ENCODE data around the gene CHIC2.
A peak's percentile ranks its signal among the peaks of the same experiment; 100 is the strongest.

The CHIC2 gene

GRCh38 chr4:54098375-54098774 lies 34.0 kb upstream of the CHIC2 start:
- Histone ChIP-seq H3K27ac (ENCODE audit: extremely low read depth, low read depth, low read length) (no peak overlapping the region), H3K4me3 (ENCODE audit: low read depth, low read length) (no peak overlapping the region), H3K36me3 (ENCODE audit: control insufficient read depth in 2 of 2, insufficient read depth in 1 of 2, low read length in 2 of 2) (no peaks in the 10 kb centered on the region), H3K9me3 (ENCODE audit: control insufficient read depth, insufficient read depth, low read depth, low read length) (no peaks in the 10 kb centered on the region), H3K4me1 (ENCODE audit: control insufficient read depth, insufficient read depth, low read length) (no peaks in the 10 kb centered on the region)
- no peak for TF ChIP-seq ZNF561 (tag by site-specific recombination; IDR thresholded peaks at IDR 0.05; ENCODE audit: borderline replicate concordance)
- TF ChIP-seq ZNF155 (tag by site-specific recombination; IDR thresholded peaks at IDR 0.05): no peak
- no peak for TF ChIP-seq ZFP3 (tag by site-specific recombination; IDR thresholded peaks at IDR 0.05; ENCODE audit: low read depth)
- TF ChIP-seq FEZF1 (tag by site-specific recombination; IDR thresholded peaks at IDR 0.05): 0 out of 2 replicates have a peak, but pooled peaks have one; percentile 6
- TF ChIP-seq KLF9 (tag by site-specific recombination; IDR thresholded peaks at IDR 0.05; ENCODE audit: low read depth): no peak
- no peak for TF ChIP-seq ZNF416 (tag by site-specific recombination; IDR thresholded peaks at IDR 0.05)
- CTCF ChIA-PET: no interaction called here
- POLR2A ChIA-PET: no interaction called here

GRCh38 chr4:54097152-54097551 lies 32.7 kb upstream of the CHIC2 start:
- CTCF ChIA-PET: no interaction called here
- Histone ChIP-seq H3K9me3 (ENCODE audit: control insufficient read depth, insufficient read depth, low read depth, low read length) (no peaks in the 10 kb centered on the region), H3K27ac (ENCODE audit: extremely low read depth, low read depth, low read length) (no peak overlapping the region), H3K4me3 (ENCODE audit: low read depth, low read length) (no peak overlapping the region), H3K4me1 (ENCODE audit: control insufficient read depth, insufficient read depth, low read length) (no peaks in the 10 kb centered on the region), H3K36me3 (ENCODE audit: control insufficient read depth in 2 of 2, insufficient read depth in 1 of 2, low read length in 2 of 2) (no peaks in the 10 kb centered on the region)
- TF ChIP-seq GLI4 (tag by site-specific recombination; IDR thresholded peaks at IDR 0.05) (no peak), PATZ1 (tag by site-specific recombination; IDR thresholded peaks at IDR 0.05) (no peak)
- POLR2A ChIA-PET: no interaction called here

GRCh38 chr4:54096295-54096962 lies 32.0 kb upstream of the CHIC2 start:
- no peak overlapping the region for H3K4me3 ChIP-seq (ENCODE audit: low read depth, low read length)
- ChIA-PET POLR2A (no interaction called here), CTCF (interaction anchor here (0.6 kb wide), 1 partner anchor 20 kb away, joined by 3 read pairs; no protein-coding TSS in a partner anchor)

GRCh38 chr4:54095110-54095825 lies 30.9 kb upstream of the CHIC2 start:
- H3K9me3 ChIP-seq (ENCODE audit: control insufficient read depth, insufficient read depth, low read depth, low read length): no peaks in the 10 kb centered on the region
- H3K27ac ChIP-seq (ENCODE audit: extremely low read depth, low read depth, low read length): no peak overlapping the region
- H3K4me3 ChIP-seq (ENCODE audit: low read depth, low read length): no peak overlapping the region
- CTCF ChIA-PET: no interaction called here
- no peaks in the 10 kb centered on the region for H3K36me3 ChIP-seq (ENCODE audit: control insufficient read depth in 2 of 2, insufficient read depth in 1 of 2, low read length in 2 of 2)
- no peaks in the 10 kb centered on the region for H3K4me1 ChIP-seq (ENCODE audit: control insufficient read depth, insufficient read depth, low read length)
- POLR2A ChIA-PET: no interaction called here
- TF ChIP-seq SP3 (tag by site-specific recombination; IDR thresholded peaks at IDR 0.05) (no peak), ZNF302 (tag by site-specific recombination; IDR thresholded peaks at IDR 0.05; ENCODE audit: low read depth) (no peak), GLI4 (tag by site-specific recombination; IDR thresholded peaks at IDR 0.05) (no peak), ZNF274 (IDR thresholded peaks at IDR 0.05; ENCODE audit: low read length) (no peak), ZNF274 (tag by site-specific recombination; IDR thresholded peaks at IDR 0.05; ENCODE audit: borderline replicate concordance) (no peak), YY1 (tag by site-specific recombination; IDR thresholded peaks at IDR 0.05) (no peak), ZNF518A (tag by site-specific recombination; conservative IDR thresholded peaks at IDR 0.05; ENCODE audit: low read depth) (no peak), ZNF132 (tag by site-specific recombination; IDR thresholded peaks at IDR 0.05; ENCODE audit: borderline replicate concordance) (no peak), ZNF843 (tag by site-specific recombination; IDR thresholded peaks at IDR 0.05) (no peak)

More at GRCh38 chr4:54096295-54096962, 32.0 kb upstream of the CHIC2 start:
- TF ChIP-seq ZNF645 (tag by site-specific recombination; IDR thresholded peaks at IDR 0.05) (no peak), REPIN1 (tag by site-specific recombination; IDR thresholded peaks at IDR 0.05; ENCODE audit: low read depth) (no peak), ZNF223 (tag by site-specific recombination; IDR thresholded peaks at IDR 0.05) (no peak), ZNF555 (tag by site-specific recombination; conservative IDR thresholded peaks at IDR 0.05) (no peak), ZNF600 (tag by site-specific recombination; IDR thresholded peaks at IDR 0.05) (no peak)
- H3K9me3 ChIP-seq (ENCODE audit: control insufficient read depth, insufficient read depth, low read depth, low read length): no peaks in the 10 kb centered on the region
- no peaks in the 10 kb centered on the region for H3K4me1 ChIP-seq (ENCODE audit: control insufficient read depth, insufficient read depth, low read length)
- no peaks in the 10 kb centered on the region for H3K36me3 ChIP-seq (ENCODE audit: control insufficient read depth in 2 of 2, insufficient read depth in 1 of 2, low read length in 2 of 2)
- no peak overlapping the region for H3K27ac ChIP-seq (ENCODE audit: extremely low read depth, low read depth, low read length)
